Parathyroid adenoma (tissue), 2 donors: ENCODE measurements around the gene DICER1.
"Not testable (repeated sequence)": the region's sequence is repeated elsewhere in the genome, so short reads cannot be mapped to it uniquely, and the experiment has no call there.

ENCODE experiments used
- H2AFZ ChIP-seq: fragments of 300-600 bp; sonication (generic); one replicate; pipeline ENCODE4 v1.7.0; 2017; ENCODE audit warnings: antibody characterized with exemption, mild to moderate bottlenecking
- H3K27ac ChIP-seq: fragments of 300-600 bp; sonication (generic); one replicate; pipeline ENCODE4 v1.7.0; 2017
- H3K27me3 ChIP-seq: fragments of 300-600 bp; sonication (generic); one replicate; pipeline ENCODE4 v1.7.0; 2017; ENCODE audit warnings: low read length; ENCODE audit not compliant: control insufficient read depth, insufficient read depth
- H3K36me3 ChIP-seq: fragments of 300-600 bp; sonication (generic); one replicate; pipeline ENCODE4 v1.7.0; 2017; ENCODE audit warnings: low read length; ENCODE audit not compliant: control insufficient read depth, insufficient read depth
- H3K4me1 ChIP-seq: fragments of 300-600 bp; sonication (generic); one replicate; pipeline ENCODE4 v1.7.0; 2017; ENCODE audit warnings: control low read depth
- H3K4me2 ChIP-seq: fragments of 300-600 bp; sonication (generic); one replicate; pipeline ENCODE4 v1.7.0; 2017; ENCODE audit warnings: low read length
- H3K4me3 ChIP-seq: fragments of 300-600 bp; sonication (generic); one replicate; pipeline ENCODE4 v1.7.0; 2017; ENCODE audit warnings: low read depth, low read length
- H3K79me2 ChIP-seq: fragments of 300-600 bp; sonication (generic); one replicate; pipeline ENCODE4 v1.7.0; 2017; ENCODE audit warnings: control low read depth
- H3K9ac ChIP-seq: fragments of 300-600 bp; sonication (generic); one replicate; pipeline ENCODE4 v1.7.0; 2017; ENCODE audit warnings: mild to moderate bottlenecking
- H3K9me3 ChIP-seq: fragments of 300-600 bp; sonication (generic); one replicate; pipeline ENCODE4 v1.7.0; 2017; ENCODE audit warnings: low read length; ENCODE audit not compliant: control insufficient read depth
- CTCF ChIP-seq: fragments of 300-600 bp; sonication (generic); IDR thresholded peaks from one replicate; pipeline ENCODE4 v1.7.0; 2017; ENCODE audit warnings: antibody characterized with exemption, mild to moderate bottlenecking
- donor health status: primary hyperparathyroidism.

The DICER1 gene

GRCh38 chr14:95183082-95183481, 25.8 kb upstream of the DICER1 start:
- H3K79me2 ChIP-seq: no peaks in the 10 kb centered on the region
- no peak overlapping the region for H2AFZ ChIP-seq
- TF ChIP-seq CTCF: no peak
- no peak overlapping the region for H3K27ac ChIP-seq
- H3K9me3 ChIP-seq: no peaks in the 10 kb centered on the region
- H3K27me3 ChIP-seq: no peaks in the 10 kb centered on the region
- no peak overlapping the region for H3K9ac ChIP-seq
- no peaks in the 10 kb centered on the region for H3K4me1 ChIP-seq
- H3K36me3 ChIP-seq: no peaks in the 10 kb centered on the region
- no peak overlapping the region for H3K4me3 ChIP-seq
- H3K4me2 ChIP-seq: no peak overlapping the region

- H3K36me3 ChIP-seq: no peaks in the 10 kb centered on the region
- H3K27me3 ChIP-seq: no peaks in the 10 kb centered on the region
- no peaks in the 10 kb centered on the region for H3K4me1 ChIP-seq
- H3K4me2 ChIP-seq: no peak overlapping the region
- no peaks in the 10 kb centered on the region for H3K79me2 ChIP-seq
- no peaks in the 10 kb centered on the region for H3K9me3 ChIP-seq
- no peak overlapping the region for H3K9ac ChIP-seq
- no peak overlapping the region for H3K4me3 ChIP-seq
- no peak overlapping the region for H3K27ac ChIP-seq
- no peak for TF ChIP-seq CTCF
- H2AFZ ChIP-seq: no peak overlapping the region
Observed at GRCh38 chr14:95182379-95182778, 25.1 kb upstream of the DICER1 start.

GRCh38 chr14:95180966-95181741, 23.8 kb upstream of the DICER1 start:
- Histone ChIP-seq H3K4me3 (no peak overlapping the region), H3K27me3 (no peaks in the 10 kb centered on the region), H3K9me3 (no peaks in the 10 kb centered on the region), H2AFZ (no peak overlapping the region), H3K36me3 (no peaks in the 10 kb centered on the region), H3K9ac (no peak overlapping the region), H3K79me2 (no peaks in the 10 kb centered on the region), H3K4me2 (no peak overlapping the region), H3K4me1 (no peaks in the 10 kb centered on the region), H3K27ac (no peak overlapping the region)
- no peak for TF ChIP-seq CTCF

- H3K4me1 ChIP-seq, H3K4me3 ChIP-seq, H3K79me2 ChIP-seq, H3K4me2 ChIP-seq, H3K9me3 ChIP-seq, H3K36me3 ChIP-seq, H3K27ac ChIP-seq, H2AFZ ChIP-seq, H3K9ac ChIP-seq, H3K27me3 ChIP-seq: not testable (repeated sequence)
Observed at GRCh38 chr14:95175670-95176069, 18.3 kb upstream of the DICER1 start.

GRCh38 chr14:95174184-95174792, 17.0 kb upstream of the DICER1 start:
- no peak overlapping the region for H3K9ac ChIP-seq

More at GRCh38 chr14:95174184-95174792, 17.0 kb upstream of the DICER1 start:
- Histone ChIP-seq H3K27me3 (no peaks in the 10 kb centered on the region), H3K27ac (no peak overlapping the region), H3K9me3 (no peaks in the 10 kb centered on the region), H3K4me3 (no peak overlapping the region), H3K79me2 (no peaks in the 10 kb centered on the region), H2AFZ (no peak overlapping the region), H3K4me1 (no peaks in the 10 kb centered on the region), H3K36me3 (no peaks in the 10 kb centered on the region), H3K4me2 (no peak overlapping the region)
- TF ChIP-seq CTCF: peak; percentile 17
